HG03097 (cell line): ENCODE results near the gene SPTB.

Source experiments
- ATAC-seq: cut with Tn5 transposase; IDR thresholded peaks from one replicate; pipeline ENCODE4 v1.9.1; 2021; ENCODE audit not compliant: unreplicated experiment, low FRiP score

The SPTB gene

GRCh38 chr14:64855721-64856528 is 23.8 kb downstream of the SPTB start:
- no peak for ATAC-seq

- no peak for ATAC-seq
Measured at GRCh38 chr14:64850369-64851137, 29.2 kb downstream of the SPTB start.

DNA sequence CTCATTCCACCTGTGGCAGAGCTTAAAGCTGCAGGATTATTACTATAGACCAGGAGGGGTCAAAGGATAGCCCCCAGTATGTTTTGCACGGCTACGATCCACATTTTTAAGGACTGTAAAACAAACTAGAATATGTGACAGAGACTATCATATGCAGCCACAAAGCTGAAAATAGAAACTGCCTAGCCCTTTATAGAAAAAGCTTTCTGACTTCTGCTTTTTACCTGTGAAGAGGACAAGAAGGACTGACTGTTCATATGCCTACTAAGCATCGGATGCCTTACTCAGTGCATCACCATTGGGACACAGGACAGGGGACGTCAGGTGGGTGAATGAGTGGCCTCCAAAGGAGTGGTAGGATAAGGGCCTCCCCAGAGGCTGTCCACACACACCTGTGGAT is 29.8 kb downstream of the SPTB start:
- ATAC-seq = no peak

- no peak for ATAC-seq
Measured at GRCh38 chr14:64848239-64848638, 31.5 kb downstream of the SPTB start.

GRCh38 chr14:64846319-64846718 is 33.4 kb downstream of the SPTB start:
- no peak for ATAC-seq

DNA sequence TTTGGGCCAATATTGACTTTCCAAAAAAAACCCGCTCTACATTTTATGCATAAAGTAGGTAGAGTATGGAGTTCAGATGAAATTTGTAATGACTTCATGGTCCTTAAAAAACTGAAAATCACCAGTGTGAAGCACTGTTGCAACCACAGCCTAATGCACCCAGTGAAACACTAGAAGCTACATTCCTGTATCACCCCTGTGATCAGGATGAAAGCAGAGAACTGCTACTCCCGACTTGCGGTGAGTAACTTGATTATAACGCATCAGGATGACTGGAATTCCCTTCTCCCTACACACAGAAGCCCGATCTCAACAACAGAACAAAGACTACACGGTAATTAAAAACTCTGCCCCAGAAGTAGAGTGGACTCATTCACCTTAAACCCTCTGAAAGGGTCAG is 33.8 kb downstream of the SPTB start:
- ATAC-seq = no peak

DNA sequence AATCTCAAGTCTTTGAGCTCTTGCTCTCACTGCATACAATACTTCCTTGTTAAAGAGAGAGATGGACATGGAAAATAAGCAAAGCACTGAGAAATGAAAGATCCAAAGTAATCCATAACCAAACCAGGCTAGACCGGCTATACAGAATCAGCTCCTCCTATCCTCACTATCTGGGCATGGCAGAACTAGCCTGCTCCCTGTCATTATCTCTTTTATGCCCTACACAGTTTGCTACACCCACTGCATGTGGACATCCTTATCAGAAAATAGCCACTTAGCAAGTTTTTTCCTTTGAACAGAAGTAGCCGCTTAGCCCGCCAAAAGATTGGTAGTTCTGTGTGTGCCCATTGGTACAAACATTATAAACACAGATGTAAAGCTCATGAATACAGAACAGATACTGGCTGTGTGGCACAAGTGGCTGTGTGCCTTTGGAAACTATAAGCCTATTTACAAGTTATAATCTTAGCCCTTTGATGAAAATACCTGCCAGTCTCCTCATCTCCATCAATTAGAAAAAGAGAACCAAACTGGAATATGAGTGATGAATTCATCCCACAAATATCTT is 34.7 kb downstream of the SPTB start:
- no peak for ATAC-seq

GRCh38 chr14:64844272-64844671 is 35.4 kb downstream of the SPTB start:
- ATAC-seq = no peak

DNA sequence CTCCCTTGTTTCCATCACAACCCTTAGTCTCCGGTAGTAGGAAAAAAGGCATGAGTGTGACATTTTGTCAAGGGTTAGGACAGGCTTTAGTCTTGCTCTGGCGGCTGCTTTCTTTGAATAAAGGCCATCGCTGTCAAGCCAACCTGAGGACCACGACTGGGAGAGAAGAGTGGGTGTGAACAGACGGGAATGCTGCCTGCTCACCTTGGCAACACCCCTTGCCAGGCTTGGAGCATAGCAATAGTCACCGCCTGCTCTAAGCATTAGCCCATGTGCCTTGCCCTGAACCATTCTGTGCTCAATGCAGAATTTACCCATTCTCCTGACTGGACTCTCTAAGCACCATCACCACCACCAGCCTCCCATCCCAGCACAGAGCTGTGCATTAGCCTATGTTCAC is 36.2 kb downstream of the SPTB start:
- no peak for ATAC-seq

GRCh38 chr14:64841772-64842750 is 37.6 kb downstream of the SPTB start:
- ATAC-seq = no peak

- ATAC-seq = no peak
Measured at GRCh38 chr14:64841121-64841651, 38.5 kb downstream of the SPTB start.

- no peak for ATAC-seq
Measured at GRCh38 chr14:64838656-64839055, 41.1 kb downstream of the SPTB start.

DNA sequence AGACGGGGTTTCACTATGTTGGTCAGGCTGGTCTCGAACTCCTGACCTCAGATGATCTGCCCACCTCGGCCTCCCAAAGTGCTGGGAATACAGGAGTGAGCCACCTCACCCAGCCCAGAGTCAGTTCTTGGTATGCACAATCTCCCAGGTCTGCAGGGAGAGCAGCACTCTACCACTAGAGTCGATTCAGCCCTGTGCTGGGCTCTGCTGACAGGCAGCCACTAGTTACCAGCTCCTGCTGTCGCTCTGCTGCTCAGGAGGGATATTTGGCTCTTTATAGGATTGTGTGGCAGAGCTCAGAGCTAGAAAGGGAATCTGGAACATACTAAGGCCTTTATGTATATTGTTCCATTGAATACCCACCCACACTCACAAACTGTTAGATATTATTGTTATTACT is 44.3 kb downstream of the SPTB start:
- no peak for ATAC-seq

DNA sequence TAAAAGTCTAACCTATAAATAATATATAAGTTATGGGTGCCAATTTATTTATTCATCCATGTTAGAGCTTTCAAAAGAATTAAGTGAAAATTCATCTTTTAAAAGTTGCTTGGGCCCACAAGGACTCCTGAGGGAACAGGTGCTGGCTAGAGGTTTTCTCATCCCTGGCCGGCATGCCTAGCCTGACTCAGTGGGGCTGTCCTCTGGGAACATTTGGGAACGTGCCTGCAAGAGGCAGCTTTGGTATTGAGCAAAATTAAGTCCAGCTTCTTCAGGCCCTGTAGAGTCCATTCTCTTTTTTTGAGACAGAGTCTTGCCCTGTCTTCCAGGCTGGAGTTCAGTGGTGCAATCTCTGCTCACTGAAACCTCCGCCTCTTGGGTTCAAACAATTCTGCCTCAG is 44.7 kb downstream of the SPTB start:
- ATAC-seq = no peak

GRCh38 chr14:64831419-64831818 is 48.3 kb downstream of the SPTB start:
- ATAC-seq = no peak

- ATAC-seq = no peak
Measured at GRCh38 chr14:64830961-64831360, 48.7 kb downstream of the SPTB start.

GRCh38 chr14:64828071-64828470 is 51.6 kb downstream of the SPTB start:
- ATAC-seq = no peak

DNA sequence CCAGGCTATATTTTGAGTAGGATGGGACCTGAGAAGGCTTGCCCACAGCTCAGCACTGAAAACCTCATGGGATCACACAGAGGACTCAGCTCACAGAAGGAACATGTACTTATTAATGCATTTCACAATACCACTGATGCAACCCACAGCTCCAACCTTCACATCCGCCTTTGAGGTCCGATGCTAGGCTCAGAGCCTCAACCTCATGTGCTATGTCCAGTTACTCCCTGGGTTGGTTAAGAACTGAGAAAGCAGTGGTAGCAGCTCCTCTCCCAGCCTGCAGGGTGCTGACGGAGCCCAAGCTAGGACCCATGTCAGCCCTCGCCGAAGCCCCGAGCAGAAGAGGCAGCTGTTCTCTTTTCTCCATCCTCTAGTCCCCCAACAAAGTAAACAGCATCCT is 52.9 kb downstream of the SPTB start:
- ATAC-seq = no peak

- ATAC-seq = no peak
Measured at GRCh38 chr14:64826333-64826732, 53.4 kb downstream of the SPTB start.

- no peak for ATAC-seq
Measured at GRCh38 chr14:64825509-64825908, 54.2 kb downstream of the SPTB start.
